GM23338 (cell line): ENCODE measurements around the gene EYA2. TPM values are rescaled to one million over a fixed set of nuclear protein-coding genes. Genes with fewer than 3 reads are reported as not detected.

Experiments
- ATAC-seq: fragments of 200-7000 bp; cut with Tn5 transposase; 3 replicates; pipeline ENCODE4 v1.9.1; 2020
- DNase-seq: peaks from one replicate; pipeline ENCODE4 v3.0.0-alpha.2; 2015; ENCODE audit warnings: low spot score
- H2AFZ ChIP-seq: fragments of 200-600 bp; sonication (generic); 2 replicates; pipeline ENCODE4 v1.8.0; 2016; ENCODE audit warnings: antibody characterized with exemption, mild to moderate bottlenecking, moderate library complexity
- H3F3A ChIP-seq: fragments of 200-600 bp; sonication (generic); replicated peaks from 2 replicates; pipeline ENCODE4 v1.8.0; 2017; ENCODE audit warnings: antibody characterized with exemption, mixed run types, low read depth
- H3K27ac ChIP-seq: fragments of 200-600 bp; sonication (generic); 2 replicates; pipeline ENCODE4 v1.6.1; 2016; ENCODE audit warnings: low read depth
- H3K27me3 ChIP-seq: fragments of 200-600 bp; sonication (generic); 2 replicates; pipeline ENCODE4 v1.8.0; 2016; ENCODE audit warnings: mild to moderate bottlenecking, mixed run types, moderate library complexity; ENCODE audit not compliant: insufficient read depth
- H3K36me3 ChIP-seq: fragments of 200-600 bp; sonication (generic); 2 replicates; pipeline ENCODE4 v1.8.0; 2016; ENCODE audit warnings: mild to moderate bottlenecking; ENCODE audit not compliant: insufficient read depth
- H3K4me1 ChIP-seq: fragments of 200-600 bp; sonication (generic); 2 replicates; pipeline ENCODE4 v1.8.0; 2016; ENCODE audit warnings: mild to moderate bottlenecking, moderate library complexity; ENCODE audit not compliant: insufficient read depth
- H3K4me2 ChIP-seq: fragments of 200-600 bp; sonication (generic); 2 replicates; pipeline ENCODE4 v1.7.1; 2017; ENCODE audit warnings: mixed run types
- H3K4me3 ChIP-seq: fragments of 200-600 bp; sonication (generic); 2 replicates; pipeline ENCODE4 v1.6.1; 2016; ENCODE audit warnings: mixed run types
- H3K79me2 ChIP-seq: fragments of 200-600 bp; sonication (generic); replicated peaks from 2 replicates; pipeline ENCODE4 v1.8.0; 2017; ENCODE audit warnings: mild to moderate bottlenecking; ENCODE audit not compliant: insufficient read depth
- H3K9me2 ChIP-seq: fragments of 200-600 bp; sonication (generic); 2 replicates; pipeline ENCODE4 v1.8.0; 2017; ENCODE audit not compliant: insufficient read depth
- H4K20me1 ChIP-seq: fragments of 200-600 bp; sonication (generic); replicated peaks from 2 replicates; pipeline ENCODE4 v1.8.0; 2017; ENCODE audit warnings: mild to moderate bottlenecking; ENCODE audit not compliant: insufficient read depth
- H3K27ac Mint-ChIP-seq: 2 replicates; pipeline ENCODE4 v1.8.0; 2020; ENCODE audit warnings: inconsistent platforms, mild to moderate bottlenecking, moderate library complexity, mixed read lengths
- H3K27me3 Mint-ChIP-seq: 3 replicates; pipeline ENCODE4 v1.8.0; 2022; ENCODE audit warnings: low read depth, mild to moderate bottlenecking, moderate library complexity, mixed read lengths, inconsistent platforms; ENCODE audit not compliant: insufficient read depth, poor library complexity
- H3K36me3 Mint-ChIP-seq: 3 replicates; pipeline ENCODE4 v1.8.0; 2021; ENCODE audit warnings: low read depth, mild to moderate bottlenecking, inconsistent platforms, moderate library complexity, mixed read lengths
- H3K4me1 Mint-ChIP-seq: 3 replicates; pipeline ENCODE4 v1.8.0; 2020; ENCODE audit warnings: mild to moderate bottlenecking, inconsistent platforms, mixed read lengths
- H3K4me3 Mint-ChIP-seq: 3 replicates; pipeline ENCODE4 v1.8.0; 2021; ENCODE audit warnings: moderate library complexity, mild to moderate bottlenecking, inconsistent platforms, mixed read lengths
- H3K9me3 Mint-ChIP-seq: 3 replicates; pipeline ENCODE4 v1.8.0; 2020; ENCODE audit warnings: moderate library complexity, mild to moderate bottlenecking, inconsistent platforms, mixed read lengths
- CREB1 ChIP-seq: fragments of 250-450 bp; sonication (Bioruptor Pico); IDR thresholded peaks from 2 replicates; pipeline ENCODE4 v1.5.0; 2020; ENCODE audit warnings: low read depth, mild to moderate bottlenecking, moderate library complexity
- CTCF ChIP-seq, 2 experiments: fragments of 200-600 bp in 1 of 2; sonication (generic) in 1 of 2; conservative IDR thresholded peaks; 2 replicates each; pipeline versions ENCODE4 v1.5.1 to v1.6.1; 2016 to 2017; ENCODE audit warnings: antibody characterized with exemption in 2 of 2, low read depth in 2 of 2, mild to moderate bottlenecking in 2 of 2, moderate library complexity in 1 of 2
- EZH2 ChIP-seq: fragments of 200-600 bp; sonication (generic); IDR thresholded peaks from one replicate; pipeline ENCODE4 v1.8.0; 2017; ENCODE audit warnings: antibody characterized with exemption, mild to moderate bottlenecking, low read depth; ENCODE audit not compliant: unreplicated experiment
- EZH2phosphoT487 ChIP-seq: fragments of 200-600 bp; sonication (generic); IDR thresholded peaks from one replicate; pipeline ENCODE4 v1.8.1; 2018; ENCODE audit warnings: antibody characterized with exemption; ENCODE audit not compliant: unreplicated experiment
- JUNB ChIP-seq: IDR thresholded peaks from one replicate; pipeline ENCODE4 v1.6.1; 2016; ENCODE audit warnings: antibody characterized with exemption; ENCODE audit not compliant: unreplicated experiment
- NANOG ChIP-seq: IDR thresholded peaks from 2 replicates; pipeline ENCODE4 v1.6.1; 2016; ENCODE audit warnings: antibody characterized with exemption, borderline replicate concordance
- POLR2AphosphoS5 ChIP-seq: IDR thresholded peaks from 2 replicates; pipeline ENCODE4 v1.6.1; 2016; ENCODE audit warnings: antibody characterized with exemption, low read depth
- REST ChIP-seq: IDR thresholded peaks from one replicate; pipeline ENCODE4 v1.6.1; 2018; ENCODE audit warnings: antibody characterized with exemption; ENCODE audit not compliant: unreplicated experiment
- STAT1 ChIP-seq: IDR thresholded peaks from one replicate; pipeline ENCODE4 v1.6.1; 2016; ENCODE audit warnings: antibody characterized with exemption; ENCODE audit not compliant: unreplicated experiment
- ZNF114 ChIP-seq: fragments of 250-450 bp; sonication (Bioruptor Pico); IDR thresholded peaks from 2 replicates; pipeline ENCODE4 v1.5.0; 2020; ENCODE audit warnings: mild to moderate bottlenecking, moderate library complexity
- ZNF331 ChIP-seq: fragments of 250-450 bp; sonication (Bioruptor Pico); IDR thresholded peaks from 2 replicates; pipeline ENCODE4 v1.5.0; 2020; ENCODE audit warnings: low read depth, mild to moderate bottlenecking, moderate library complexity
- polyA plus RNA-seq: library from polyadenylated mRNA; unstranded; fragments of >200 nt; fragmentation: Nextera tagmentation; extraction: Ambion mirVana; gene quantifications from 2 replicates; pipeline ENCODE4 v1.2.1, GENCODE V29; 2016
- total RNA-seq: library from RNA; depleted of rRNA; stranded (reverse); fragments of >200 nt; shearing (Covaris generic); gene quantifications from 2 replicates; pipeline ENCODE4 v1.2.3, GENCODE V29; 2014
- TF ChIP-seq, protein P1 (sequence below): fragments of 250-450 bp; sonication (Bioruptor Pico); IDR thresholded peaks from 2 replicates; pipeline ENCODE4 v1.5.0; 2020; ENCODE audit warnings: mild to moderate bottlenecking, moderate library complexity
- TF ChIP-seq, protein P2 (sequence below): IDR thresholded peaks from 2 replicates; pipeline ENCODE4 v1.6.1; 2016; ENCODE audit warnings: antibody characterized with exemption

The EYA2 gene
- total and polyA plus RNA-seq, 2 experiments from 2014 or later = 0.50 to 0.56 TPM

DNA sequence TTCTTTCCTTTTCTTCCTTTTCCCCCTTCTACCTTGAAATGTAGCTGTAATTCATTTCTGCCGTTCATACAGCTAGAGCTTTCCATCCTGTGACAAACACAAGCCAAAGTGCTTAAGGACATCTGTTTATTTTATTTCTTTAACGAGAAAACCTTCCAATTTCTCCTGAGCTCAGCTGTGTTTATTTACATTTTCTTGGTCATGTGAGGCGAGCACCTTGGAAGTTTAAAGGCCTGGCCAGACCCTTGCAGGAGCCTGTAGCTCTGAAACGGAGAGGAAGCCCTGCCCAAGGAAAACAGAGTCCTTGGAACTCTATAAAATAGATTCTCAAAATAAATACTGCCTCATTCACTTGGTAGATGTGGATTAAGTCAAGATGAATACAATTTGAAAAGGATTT lies 223.1 kb downstream of the EYA2 start:
- Mint-ChIP-seq H3K4me1 (peaks cover 23% of the 10 kb centered on the region), H3K4me3 (no peak overlapping the region), H3K27ac (no peak overlapping the region), H3K27me3 (peaks cover 3% of the 10 kb centered on the region), H3K9me3 (0 out of 3 replicates have a peak, but pooled peaks cover 3% of the 10 kb centered on the region), H3K36me3 (no peaks in the 10 kb centered on the region)
- Histone ChIP-seq H3F3A (no peaks in the 10 kb centered on the region), H3K36me3 (no peaks in the 10 kb centered on the region), H3K4me1 (peaks cover 14% of the 10 kb centered on the region), H3K27ac (no peak overlapping the region), H3K4me3 (no peak overlapping the region), H3K79me2 (no peaks in the 10 kb centered on the region), H3K27me3 (no peaks in the 10 kb centered on the region), H2AFZ (peak overlapping the region; percentile 80), H4K20me1 (no peaks in the 10 kb centered on the region), H3K4me2 (no peak overlapping the region), H3K9me2 (no peaks in the 10 kb centered on the region; the same call in 1 of the 2 replicates)
- ATAC-seq (peak; percentile 40), DNase-seq (no peak)
- TF ChIP-seq JUNB (no peak), CREB1 (no peak), REST (no peak), POLR2AphosphoS5 (no peak), ZNF331 (CRISPR knock-in tag) (no peak), EZH2phosphoT487 (no peak), NANOG (no peak), STAT1 (no peak), EZH2 (no peak), ZNF114 (CRISPR knock-in tag) (no peak), CTCF (conservative IDR thresholded peaks at IDR 0.05; ENCODE audit: low read depth in 2 of 2) (no peak)
- TF ChIP-seq, protein P1, sequence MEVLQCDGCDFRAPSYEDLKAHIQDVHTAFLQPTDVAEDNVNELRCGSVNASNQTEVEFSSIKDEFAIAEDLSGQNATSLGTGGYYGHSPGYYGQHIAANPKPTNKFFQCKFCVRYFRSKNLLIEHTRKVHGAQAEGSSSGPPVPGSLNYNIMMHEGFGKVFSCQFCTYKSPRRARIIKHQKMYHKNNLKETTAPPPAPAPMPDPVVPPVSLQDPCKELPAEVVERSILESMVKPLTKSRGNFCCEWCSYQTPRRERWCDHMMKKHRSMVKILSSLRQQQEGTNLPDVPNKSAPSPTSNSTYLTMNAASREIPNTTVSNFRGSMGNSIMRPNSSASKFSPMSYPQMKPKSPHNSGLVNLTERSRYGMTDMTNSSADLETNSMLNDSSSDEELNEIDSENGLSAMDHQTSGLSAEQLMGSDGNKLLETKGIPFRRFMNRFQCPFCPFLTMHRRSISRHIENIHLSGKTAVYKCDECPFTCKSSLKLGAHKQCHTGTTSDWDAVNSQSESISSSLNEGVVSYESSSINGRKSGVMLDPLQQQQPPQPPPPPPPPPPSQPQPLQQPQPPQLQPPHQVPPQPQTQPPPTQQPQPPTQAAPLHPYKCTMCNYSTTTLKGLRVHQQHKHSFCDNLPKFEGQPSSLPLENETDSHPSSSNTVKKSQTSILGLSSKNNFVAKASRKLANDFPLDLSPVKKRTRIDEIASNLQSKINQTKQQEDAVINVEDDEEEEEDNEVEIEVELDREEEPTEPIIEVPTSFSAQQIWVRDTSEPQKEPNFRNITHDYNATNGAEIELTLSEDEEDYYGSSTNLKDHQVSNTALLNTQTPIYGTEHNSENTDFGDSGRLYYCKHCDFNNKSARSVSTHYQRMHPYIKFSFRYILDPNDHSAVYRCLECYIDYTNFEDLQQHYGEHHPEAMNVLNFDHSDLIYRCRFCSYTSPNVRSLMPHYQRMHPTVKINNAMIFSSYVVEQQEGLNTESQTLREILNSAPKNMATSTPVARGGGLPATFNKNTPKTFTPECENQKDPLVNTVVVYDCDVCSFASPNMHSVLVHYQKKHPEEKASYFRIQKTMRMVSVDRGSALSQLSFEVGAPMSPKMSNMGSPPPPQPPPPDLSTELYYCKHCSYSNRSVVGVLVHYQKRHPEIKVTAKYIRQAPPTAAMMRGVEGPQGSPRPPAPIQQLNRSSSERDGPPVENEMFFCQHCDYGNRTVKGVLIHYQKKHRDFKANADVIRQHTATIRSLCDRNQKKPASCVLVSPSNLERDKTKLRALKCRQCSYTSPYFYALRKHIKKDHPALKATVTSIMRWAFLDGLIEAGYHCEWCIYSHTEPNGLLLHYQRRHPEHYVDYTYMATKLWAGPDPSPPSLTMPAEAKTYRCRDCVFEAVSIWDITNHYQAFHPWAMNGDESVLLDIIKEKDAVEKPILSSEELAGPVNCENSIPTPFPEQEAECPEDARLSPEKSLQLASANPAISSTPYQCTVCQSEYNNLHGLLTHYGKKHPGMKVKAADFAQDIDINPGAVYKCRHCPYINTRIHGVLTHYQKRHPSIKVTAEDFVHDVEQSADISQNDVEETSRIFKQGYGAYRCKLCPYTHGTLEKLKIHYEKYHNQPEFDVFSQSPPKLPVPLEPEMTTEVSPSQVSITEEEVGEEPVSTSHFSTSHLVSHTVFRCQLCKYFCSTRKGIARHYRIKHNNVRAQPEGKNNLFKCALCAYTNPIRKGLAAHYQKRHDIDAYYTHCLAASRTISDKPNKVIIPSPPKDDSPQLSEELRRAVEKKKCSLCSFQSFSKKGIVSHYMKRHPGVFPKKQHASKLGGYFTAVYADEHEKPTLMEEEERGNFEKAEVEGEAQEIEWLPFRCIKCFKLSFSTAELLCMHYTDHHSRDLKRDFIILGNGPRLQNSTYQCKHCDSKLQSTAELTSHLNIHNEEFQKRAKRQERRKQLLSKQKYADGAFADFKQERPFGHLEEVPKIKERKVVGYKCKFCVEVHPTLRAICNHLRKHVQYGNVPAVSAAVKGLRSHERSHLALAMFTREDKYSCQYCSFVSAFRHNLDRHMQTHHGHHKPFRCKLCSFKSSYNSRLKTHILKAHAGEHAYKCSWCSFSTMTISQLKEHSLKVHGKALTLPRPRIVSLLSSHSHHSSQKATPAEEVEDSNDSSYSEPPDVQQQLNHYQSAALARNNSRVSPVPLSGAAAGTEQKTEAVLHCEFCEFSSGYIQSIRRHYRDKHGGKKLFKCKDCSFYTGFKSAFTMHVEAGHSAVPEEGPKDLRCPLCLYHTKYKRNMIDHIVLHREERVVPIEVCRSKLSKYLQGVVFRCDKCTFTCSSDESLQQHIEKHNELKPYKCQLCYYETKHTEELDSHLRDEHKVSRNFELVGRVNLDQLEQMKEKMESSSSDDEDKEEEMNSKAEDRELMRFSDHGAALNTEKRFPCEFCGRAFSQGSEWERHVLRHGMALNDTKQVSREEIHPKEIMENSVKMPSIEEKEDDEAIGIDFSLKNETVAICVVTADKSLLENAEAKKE (CRISPR knock-in tag) = no peak
- TF ChIP-seq, protein P2, sequence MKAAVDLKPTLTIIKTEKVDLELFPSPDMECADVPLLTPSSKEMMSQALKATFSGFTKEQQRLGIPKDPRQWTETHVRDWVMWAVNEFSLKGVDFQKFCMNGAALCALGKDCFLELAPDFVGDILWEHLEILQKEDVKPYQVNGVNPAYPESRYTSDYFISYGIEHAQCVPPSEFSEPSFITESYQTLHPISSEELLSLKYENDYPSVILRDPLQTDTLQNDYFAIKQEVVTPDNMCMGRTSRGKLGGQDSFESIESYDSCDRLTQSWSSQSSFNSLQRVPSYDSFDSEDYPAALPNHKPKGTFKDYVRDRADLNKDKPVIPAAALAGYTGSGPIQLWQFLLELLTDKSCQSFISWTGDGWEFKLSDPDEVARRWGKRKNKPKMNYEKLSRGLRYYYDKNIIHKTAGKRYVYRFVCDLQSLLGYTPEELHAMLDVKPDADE = no peak
